ENCODE measurements around the gene DOK5.
A peak's percentile ranks its signal among the peaks of the same experiment; 100 is the strongest.

Gene DOK5

GRCh38 chr20:54640800-54641199 lies 165.4 kb downstream of the DOK5 start:
- TF ChIP-seq, protein P1, sequence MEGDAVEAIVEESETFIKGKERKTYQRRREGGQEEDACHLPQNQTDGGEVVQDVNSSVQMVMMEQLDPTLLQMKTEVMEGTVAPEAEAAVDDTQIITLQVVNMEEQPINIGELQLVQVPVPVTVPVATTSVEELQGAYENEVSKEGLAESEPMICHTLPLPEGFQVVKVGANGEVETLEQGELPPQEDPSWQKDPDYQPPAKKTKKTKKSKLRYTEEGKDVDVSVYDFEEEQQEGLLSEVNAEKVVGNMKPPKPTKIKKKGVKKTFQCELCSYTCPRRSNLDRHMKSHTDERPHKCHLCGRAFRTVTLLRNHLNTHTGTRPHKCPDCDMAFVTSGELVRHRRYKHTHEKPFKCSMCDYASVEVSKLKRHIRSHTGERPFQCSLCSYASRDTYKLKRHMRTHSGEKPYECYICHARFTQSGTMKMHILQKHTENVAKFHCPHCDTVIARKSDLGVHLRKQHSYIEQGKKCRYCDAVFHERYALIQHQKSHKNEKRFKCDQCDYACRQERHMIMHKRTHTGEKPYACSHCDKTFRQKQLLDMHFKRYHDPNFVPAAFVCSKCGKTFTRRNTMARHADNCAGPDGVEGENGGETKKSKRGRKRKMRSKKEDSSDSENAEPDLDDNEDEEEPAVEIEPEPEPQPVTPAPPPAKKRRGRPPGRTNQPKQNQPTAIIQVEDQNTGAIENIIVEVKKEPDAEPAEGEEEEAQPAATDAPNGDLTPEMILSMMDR (conservative IDR thresholded peaks at IDR 0.05) = no peak
- no peak overlapping the region for H3K27ac ChIP-seq

GRCh38 chr20:54642864-54643667 lies 167.7 kb downstream of the DOK5 start:
- TF ChIP-seq, protein P1 (conservative IDR thresholded peaks at IDR 0.05) = no peak

GRCh38 chr20:54643761-54644160 lies 168.4 kb downstream of the DOK5 start:
- TF ChIP-seq, protein P1 (conservative IDR thresholded peaks at IDR 0.05) = no peak
- H3K27ac ChIP-seq = no peak overlapping the region

More at GRCh38 chr20:54642864-54643667, 167.7 kb downstream of the DOK5 start:
- no peak overlapping the region for H3K27ac ChIP-seq

DNA sequence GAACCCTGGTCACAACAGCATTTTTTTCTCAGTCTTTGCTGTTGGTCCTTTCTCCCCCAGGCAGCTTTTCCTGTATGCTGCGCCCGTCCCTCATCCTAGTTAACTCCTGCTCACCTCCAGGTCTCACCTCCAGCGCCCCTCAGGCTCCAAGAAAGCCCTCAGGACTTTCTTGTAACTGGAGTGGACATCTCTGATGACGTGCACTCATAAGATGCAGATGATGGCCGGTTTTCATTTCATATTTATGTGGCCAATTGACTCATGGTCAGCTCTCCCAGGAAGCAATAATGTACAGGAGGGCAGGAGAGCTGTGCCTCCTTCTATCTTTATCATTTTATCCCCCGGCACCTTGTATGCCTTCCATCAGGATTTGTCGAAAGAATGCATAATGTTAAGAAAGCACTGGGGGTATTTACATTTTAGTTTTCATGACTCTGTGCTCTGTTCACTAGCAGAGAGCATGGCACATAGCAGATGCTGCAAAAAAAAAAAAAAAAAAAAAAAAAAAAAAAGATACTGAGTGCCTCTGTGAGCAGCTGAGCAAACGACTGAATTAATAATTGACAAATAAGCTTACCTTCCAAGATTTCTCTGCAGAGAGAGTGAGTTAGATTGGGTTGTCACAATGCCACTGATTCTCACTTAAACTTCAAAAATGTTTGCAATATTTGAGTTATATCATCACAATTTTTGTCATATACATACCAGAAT lies 170.2 kb downstream of the DOK5 start:
- no peak overlapping the region; the same call in 1 of the 2 replicates for H3K27ac ChIP-seq
- TF ChIP-seq, protein P1 (conservative IDR thresholded peaks at IDR 0.05) = no peak

GRCh38 chr20:54646156-54646517 lies 170.7 kb downstream of the DOK5 start:
- TF ChIP-seq, protein P1 (conservative IDR thresholded peaks at IDR 0.05) = no peak
- H3K27ac ChIP-seq = no peak overlapping the region

- peak overlapping the region; percentile 62; the same call in 1 of the 2 replicates for H3K27ac ChIP-seq
- TF ChIP-seq, protein P1 (conservative IDR thresholded peaks at IDR 0.05) = no peak
Observed at GRCh38 chr20:54648421-54649142, 173.2 kb downstream of the DOK5 start.

DNA sequence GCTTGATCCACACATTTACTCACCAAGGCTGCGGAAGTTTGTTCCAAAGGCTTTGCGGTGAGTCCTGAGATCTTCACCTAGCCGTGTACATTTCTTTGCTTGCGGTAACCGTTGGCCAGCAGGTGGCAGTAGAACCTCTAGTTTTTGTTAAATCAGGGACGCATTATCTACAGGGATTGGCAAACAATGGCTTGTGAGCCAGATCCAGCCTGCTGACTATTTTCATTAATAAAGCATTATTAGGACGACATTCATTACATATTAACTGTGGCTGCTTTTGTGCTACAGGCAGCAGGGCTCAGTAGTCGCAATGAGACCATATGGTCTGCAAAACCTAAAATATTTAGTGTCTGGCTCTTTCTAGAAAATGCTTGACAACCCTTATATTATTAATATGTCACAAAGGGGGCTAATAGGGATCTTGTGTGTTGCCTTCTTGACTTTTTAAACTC lies 174.1 kb downstream of the DOK5 start:
- peak overlapping the region; percentile 62 for H3K27ac ChIP-seq
- TF ChIP-seq, protein P1 (conservative IDR thresholded peaks at IDR 0.05) = peak; percentile 91
